Sigmoid colon (tissue), 7 donors: ENCODE data around the gene SF3A1. TPM values are rescaled to one million over a fixed set of nuclear protein-coding genes. Genes with fewer than 3 reads are reported as not detected.
"Not testable (repeated sequence)": the region's sequence is repeated elsewhere in the genome, so short reads cannot be mapped to it uniquely, and the experiment has no call there.

Source experiments
- DNase-seq: peaks from one replicate; pipeline ENCODE4 v3.0.0-alpha.2; 2019
- H3K27ac ChIP-seq, 4 donors: fragments of 200-600 bp; sonication (generic); one replicate each; pipeline ENCODE4 v1.5.1; 2016 to 2019; ENCODE audit warnings: mild to moderate bottlenecking in 1 of 4
- H3K27me3 ChIP-seq, 3 donors: fragments of 200-600 bp; sonication (generic); one replicate each; pipeline ENCODE4 v1.5.1; 2019; ENCODE audit warnings: mild to moderate bottlenecking in 1 of 3
- H3K36me3 ChIP-seq, 4 donors: fragments of 200-600 bp; sonication (generic); one replicate each; pipeline ENCODE4 v1.5.1; 2016 to 2019
- H3K4me1 ChIP-seq, 4 donors: fragments of 200-600 bp; sonication (generic); one replicate each; pipeline ENCODE4 v1.5.1; 2017 to 2019
- H3K4me3 ChIP-seq, 4 donors: fragments of 200-600 bp; sonication (generic); one replicate each; pipeline ENCODE4 v1.5.1; 2017 to 2019; ENCODE audit warnings: mild to moderate bottlenecking in 2 of 4, moderate library complexity in 1 of 4
- H3K9me3 ChIP-seq, 4 donors: fragments of 200-600 bp in 3 of 4; sonication (generic) in 3 of 4; one replicate each; pipeline versions ENCODE4 v1.5.1 to v1.6.1; 2013 to 2019
- CTCF ChIP-seq, 4 experiments: fragments of 450-650 bp in 3 of 4; fragments of 200-600 bp in 1 of 4; IDR thresholded peaks; one replicate each; pipeline ENCODE4 v1.5.1; 2016 to 2019; ENCODE audit warnings: antibody characterized with exemption in 4 of 4, mild to moderate bottlenecking in 3 of 4, moderate library complexity in 2 of 4
- EP300 ChIP-seq, 4 donors: sonication (generic); formaldehyde crosslinking; IDR thresholded peaks; one replicate each; pipeline ENCODE4 v1.6.1; 2017; ENCODE audit warnings: antibody characterized with exemption in 4 of 4
- POLR2A ChIP-seq, 2 donors: fragments of 450-650 bp; IDR thresholded peaks; one replicate each; pipeline ENCODE4 v1.6.1; 2016; ENCODE audit warnings: antibody characterized with exemption in 2 of 2, mild to moderate bottlenecking in 2 of 2, moderate library complexity in 2 of 2
- POLR2AphosphoS5 ChIP-seq, 4 donors: sonication (generic); formaldehyde crosslinking; IDR thresholded peaks; one replicate each; pipeline ENCODE4 v1.6.1; 2017; ENCODE audit warnings: antibody characterized with exemption in 4 of 4
- WGBS, 2 donors: extraction: QIAGEN DNeasy Blood & Tissue Kit; methylation state at CpG; one replicate each; pipeline ENCODE4 v1.1.7; 2013; 5-methylcytosine and 5-hydroxymethylcytosine counted together
- intact Hi-C: fragments of 100-400 bp; cut with DNase I; formaldehyde crosslinking; loops from one replicate; pipeline ENCODE4 v1.15.1; 2023
- polyA plus RNA-seq, 3 donors: library from polyadenylated mRNA; stranded (reverse); fragments of 200-250 nt; gene quantifications; one replicate each; pipeline ENCODE4 v1.2.3, GENCODE V29; 2013
- total RNA-seq, 4 donors: library from RNA; depleted of rRNA; stranded (reverse); fragments of >200 nt; gene quantifications; one replicate each; pipeline ENCODE4 v1.1.0, GENCODE V29; 2016
- donor health status: healthy with polysubstance abuse.
- donor health status: Bipolar disorder and iron deficiency.
- donor health status: healthy.

The SF3A1 gene
- total and polyA plus RNA-seq, 7 donors, result 17.4 to 61.5 (median 25.7) TPM

- Histone ChIP-seq H3K36me3 (peaks cover 53 to 100% (median 68%) of the 10 kb centered on the region in 4 donors), H3K27ac (no peak overlapping the region), H3K27me3 (no peaks in the 10 kb centered on the region), H3K4me1 (peaks cover 0 to 20% (median 13%) of the 10 kb centered on the region in 4 donors), H3K9me3 (no peaks in the 10 kb centered on the region), H3K4me3 (no peak overlapping the region)
- TF ChIP-seq POLR2A (IDR thresholded peaks at IDR 0.05), result no peak
- TF ChIP-seq EP300 (IDR thresholded peaks at IDR 0.05), result no peak
- TF ChIP-seq POLR2AphosphoS5 (IDR thresholded peaks at IDR 0.05), result no peak
- no peak for TF ChIP-seq CTCF (IDR thresholded peaks at IDR 0.05)
- 69 to 72% methylated on average over 5 of the region's 5 CpGs for WGBS, 2 donors
- intact Hi-C loops, result no loop called here
- no peak for DNase-seq
Measured at GRCh38 chr22:30347255-30347892, 9.3 kb downstream of the SF3A1 start.

GRCh38 chr22:30344447-30345200, 12.1 kb downstream of the SF3A1 start:
- Histone ChIP-seq H3K9me3 (no peaks in the 10 kb centered on the region), H3K27ac (no peak overlapping the region), H3K4me1 (peaks cover 0 to 17% (median 8%) of the 10 kb centered on the region in 4 donors), H3K27me3 (no peaks in the 10 kb centered on the region), H3K36me3 (peaks cover 70 to 100% (median 81%) of the 10 kb centered on the region in 4 donors), H3K4me3 (no peak overlapping the region)
- no peak for TF ChIP-seq POLR2AphosphoS5 (IDR thresholded peaks at IDR 0.05)
- no peak for TF ChIP-seq EP300 (IDR thresholded peaks at IDR 0.05)
- TF ChIP-seq POLR2A (IDR thresholded peaks at IDR 0.05), result no peak
- TF ChIP-seq CTCF (IDR thresholded peaks at IDR 0.05), result no peak
- intact Hi-C loops, result no loop called here
- no peak for DNase-seq
- WGBS, 2 donors, result 92% methylated on average over 13 of the region's 13 CpGs

- no peaks in the 10 kb centered on the region for H3K27me3 ChIP-seq
- TF ChIP-seq EP300 (IDR thresholded peaks at IDR 0.05) (no peak), POLR2A (IDR thresholded peaks at IDR 0.05) (no peak), CTCF (IDR thresholded peaks at IDR 0.05) (no peak), POLR2AphosphoS5 (IDR thresholded peaks at IDR 0.05) (peak in 3 of 4 donors; percentile 19 to 43 (median 39))
- peaks cover 95 to 100% (median 100%) of the 10 kb centered on the region in 4 donors for H3K36me3 ChIP-seq
- no peaks in the 10 kb centered on the region for H3K9me3 ChIP-seq
- WGBS, 2 donors, result 87 to 88% methylated on average over 16 of the region's 16 CpGs
- no peak overlapping the region for H3K4me3 ChIP-seq
- DNase-seq, result peak; percentile 77
- peak overlapping the region; percentile 29 to 61 (median 45) for H3K27ac ChIP-seq
- H3K4me1 ChIP-seq, result no peaks in the 10 kb centered on the region
- intact Hi-C loops, result no loop called here
Measured at GRCh38 chr22:30340911-30341685, 15.6 kb downstream of the SF3A1 start.

GRCh38 chr22:30338802-30339201, 17.9 kb downstream of the SF3A1 start:
- H3K4me1 ChIP-seq, result no peaks in the 10 kb centered on the region
- peak overlapping the region in 1 of 4 donors; percentile 30 for H3K27ac ChIP-seq
- TF ChIP-seq EP300 (IDR thresholded peaks at IDR 0.05) (no peak), CTCF (IDR thresholded peaks at IDR 0.05) (no peak), POLR2AphosphoS5 (IDR thresholded peaks at IDR 0.05) (no peak), POLR2A (IDR thresholded peaks at IDR 0.05) (no peak)

GRCh38 chr22:30338341-30338740, 18.4 kb downstream of the SF3A1 start:
- intact Hi-C loops, DNase-seq, H3K9me3 ChIP-seq, H3K27ac ChIP-seq, H3K4me1 ChIP-seq, H3K27me3 ChIP-seq, H3K4me3 ChIP-seq: not testable (repeated sequence)
- 87% methylated on average over 9 of the region's 9 CpGs for WGBS, 2 donors
- peaks cover 93 to 100% (median 100%) of the 10 kb centered on the region in 4 donors for H3K36me3 ChIP-seq

More at GRCh38 chr22:30338802-30339201, 17.9 kb downstream of the SF3A1 start:
- Histone ChIP-seq H3K36me3 (peaks cover 93 to 100% (median 100%) of the 10 kb centered on the region in 4 donors), H3K27me3 (no peaks in the 10 kb centered on the region), H3K4me3 (no peak overlapping the region), H3K9me3 (no peaks in the 10 kb centered on the region)
- WGBS, 2 donors, result 96 to 98% methylated on average over 7 of the region's 7 CpGs
- DNase-seq, result no peak
- intact Hi-C loops, result no loop called here
